HUES48 (cell line): ENCODE data around the gene DYNLL2.
"Not testable (repeated sequence)": the region's sequence is repeated elsewhere in the genome, so short reads cannot be mapped to it uniquely, and the experiment has no call there.

ENCODE experiments used
- H3K27ac ChIP-seq: one replicate; pipeline ENCODE4 v1.7.0; 2013; ENCODE audit warnings: low read depth, low read length, inconsistent platforms
- H3K27me3 ChIP-seq: 2 replicates; pipeline ENCODE4 v1.6.1; 2013; ENCODE audit warnings: mild to moderate bottlenecking, low read length; ENCODE audit not compliant: control insufficient read depth, insufficient read depth
- H3K36me3 ChIP-seq: 2 replicates; pipeline ENCODE4 v1.6.1; 2013; ENCODE audit warnings: low read length; ENCODE audit not compliant: control insufficient read depth, insufficient read depth
- H3K4me1 ChIP-seq: 2 replicates; pipeline ENCODE4 v1.6.1; 2013; ENCODE audit warnings: mild to moderate bottlenecking, low read length; ENCODE audit not compliant: control insufficient read depth, insufficient read depth
- H3K4me3 ChIP-seq: 2 replicates; pipeline ENCODE4 v1.5.1; 2013; ENCODE audit warnings: mild to moderate bottlenecking, low read depth, low read length
- H3K9ac ChIP-seq: 2 replicates; pipeline ENCODE4 v1.6.1; 2013; ENCODE audit warnings: mild to moderate bottlenecking, low read depth, low read length, moderate library complexity
- H3K9me3 ChIP-seq: 2 replicates; pipeline ENCODE4 v1.6.1; 2013; ENCODE audit warnings: low read length; ENCODE audit not compliant: control insufficient read depth, insufficient read depth

The DYNLL2 gene

DNA sequence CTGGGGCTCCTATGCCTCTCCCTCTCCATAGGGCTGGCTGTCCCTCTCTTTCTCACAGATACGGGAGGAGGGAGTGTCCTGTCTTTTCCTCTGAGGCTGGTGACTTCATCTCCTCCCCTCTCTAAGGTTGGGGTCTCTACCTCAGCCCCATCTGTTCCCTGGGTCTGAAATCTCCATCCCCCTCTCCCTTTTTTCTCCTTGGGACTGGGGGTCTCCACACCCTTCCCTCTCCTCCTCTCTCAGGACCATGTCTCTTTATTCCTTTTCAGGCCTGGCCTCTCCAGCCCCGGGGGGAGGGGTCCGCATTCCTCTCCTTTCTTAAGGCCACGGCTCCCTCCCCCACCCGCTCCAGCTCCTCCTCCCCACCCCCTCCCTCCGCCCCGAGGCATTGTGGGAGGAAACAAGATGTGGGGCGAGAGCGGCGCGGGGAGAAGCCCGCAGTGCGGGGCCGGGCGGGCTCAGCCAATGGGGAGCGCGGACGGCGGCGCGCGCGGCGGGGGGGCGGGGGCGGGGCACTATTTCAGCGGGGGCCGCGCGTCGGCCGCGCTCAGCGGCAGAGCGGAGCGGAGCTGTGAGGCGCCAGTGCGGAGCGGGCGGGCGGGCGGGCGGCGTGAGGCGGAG lies at the start of gene DYNLL2:
Gene DYNLL2 (plus strand): TSS at position 550 of the 621 bp plus-strand sequence. CDS start 3,672 bp downstream, outside the sequence.
- peak within 1 kb of the TSS; percentile 94 for H3K4me3 ChIP-seq
- no peaks in the 10 kb centered on the region for H3K9me3 ChIP-seq
- H3K9ac ChIP-seq = peak within 1 kb of the TSS; percentile 80
- peaks cover 30% of the 10 kb centered on the region for H3K36me3 ChIP-seq
- H3K27me3 ChIP-seq = no peaks in the 10 kb centered on the region
- H3K4me1 ChIP-seq = peaks cover 22% of the 10 kb centered on the region
- H3K27ac ChIP-seq = peak within 1 kb of the TSS; percentile 94

GRCh38 chr17:58039975-58040374 lies 43.2 kb upstream of the DYNLL2 start:
- Histone ChIP-seq H3K4me1 (no peaks in the 10 kb centered on the region), H3K4me3 (no peak overlapping the region), H3K9ac (no peak overlapping the region), H3K36me3 (no peaks in the 10 kb centered on the region), H3K9me3 (no peaks in the 10 kb centered on the region), H3K27ac (no peak overlapping the region), H3K27me3 (no peaks in the 10 kb centered on the region)

GRCh38 chr17:58040386-58040785 lies 42.8 kb upstream of the DYNLL2 start:
- Histone ChIP-seq H3K9me3 (no peaks in the 10 kb centered on the region), H3K9ac (no peak overlapping the region), H3K4me1 (no peaks in the 10 kb centered on the region), H3K4me3 (no peak overlapping the region), H3K27me3 (no peaks in the 10 kb centered on the region), H3K36me3 (no peaks in the 10 kb centered on the region), H3K27ac (no peak overlapping the region)

- no peaks in the 10 kb centered on the region for H3K27me3 ChIP-seq
- H3K27ac ChIP-seq = no peak overlapping the region
- H3K9me3 ChIP-seq = no peaks in the 10 kb centered on the region
- no peaks in the 10 kb centered on the region for H3K4me1 ChIP-seq
- no peaks in the 10 kb centered on the region for H3K36me3 ChIP-seq
- H3K4me3 ChIP-seq = no peak overlapping the region
- no peak overlapping the region for H3K9ac ChIP-seq
Measured at GRCh38 chr17:58041161-58041560, 42.1 kb upstream of the DYNLL2 start.

DNA sequence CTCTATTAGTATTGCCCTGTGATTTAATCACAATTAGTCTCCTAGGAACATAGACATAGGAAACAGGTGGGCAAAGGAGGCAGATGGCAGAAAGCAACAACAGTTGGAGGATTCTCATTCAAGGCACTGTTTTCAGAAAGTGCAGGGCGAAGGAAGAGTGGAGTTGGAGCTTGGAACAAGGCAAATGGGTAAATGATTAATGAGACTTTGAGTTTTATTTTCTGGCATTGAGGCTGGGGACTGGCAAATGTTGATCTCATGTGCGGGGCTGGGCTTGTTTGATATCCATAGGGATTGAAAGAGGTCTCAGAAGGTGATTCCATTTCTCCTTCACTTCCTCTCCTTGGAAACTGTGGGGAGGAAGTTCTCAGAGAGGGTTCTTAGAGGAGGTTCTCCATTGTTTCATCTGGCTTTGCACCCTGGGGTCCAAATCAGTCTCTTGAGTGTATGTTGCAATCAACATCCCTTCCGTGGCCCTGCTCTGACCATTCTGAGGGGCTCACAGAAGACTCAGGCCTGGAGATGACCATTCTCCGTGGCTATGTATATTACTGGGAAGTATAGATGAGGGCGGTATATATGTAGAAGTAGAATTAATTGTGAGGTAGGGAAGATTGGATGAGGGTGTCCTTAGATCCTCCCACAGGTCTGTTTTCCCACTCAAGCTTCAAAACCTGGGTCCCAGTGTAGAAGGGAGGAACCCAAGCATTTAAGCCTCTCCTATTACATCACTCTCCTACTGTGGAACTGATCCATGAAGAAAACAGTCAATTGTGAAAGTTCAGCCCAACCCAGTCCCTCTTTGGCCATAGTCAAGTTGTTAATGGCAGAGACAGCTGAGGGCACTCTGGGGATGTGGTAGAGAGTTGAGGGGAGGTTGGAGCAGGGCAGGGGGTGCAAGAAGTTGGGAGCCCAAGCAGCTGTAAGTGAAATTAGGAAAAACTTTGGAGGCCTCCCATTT lies 39.7 kb upstream of the DYNLL2 start:
- Histone ChIP-seq H3K4me1 (peaks cover 12% of the 10 kb centered on the region; the same call in 1 of the 2 replicates), H3K4me3 (no peak overlapping the region), H3K27me3 (no peaks in the 10 kb centered on the region), H3K9ac (no peak overlapping the region), H3K36me3 (no peaks in the 10 kb centered on the region), H3K9me3 (no peaks in the 10 kb centered on the region), H3K27ac (no peak overlapping the region)

DNA sequence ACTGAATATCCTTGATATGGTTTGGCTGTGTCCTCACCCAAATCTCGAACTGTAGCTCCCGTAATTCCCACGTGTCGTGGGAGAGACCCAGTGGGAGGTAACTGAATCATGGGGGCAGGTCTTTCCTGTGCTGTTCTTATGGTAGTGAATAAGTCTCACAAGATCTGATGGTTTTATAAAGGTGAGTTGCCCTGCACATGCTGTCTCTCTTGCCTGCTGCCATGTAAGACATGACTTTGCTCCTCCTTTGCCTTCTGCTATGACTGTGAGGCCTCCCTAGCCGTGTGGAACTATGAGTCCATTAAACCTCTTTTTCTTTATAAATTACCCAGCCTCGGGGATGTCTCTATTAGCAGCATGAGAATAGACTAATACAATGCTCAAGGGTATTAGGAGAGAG lies 39.0 kb upstream of the DYNLL2 start:
- H3K4me1 ChIP-seq = peaks cover 12% of the 10 kb centered on the region; the same call in 1 of the 2 replicates
- not testable (repeated sequence) for H3K9me3 ChIP-seq, H3K27me3 ChIP-seq, H3K27ac ChIP-seq, H3K4me3 ChIP-seq, H3K36me3 ChIP-seq, H3K9ac ChIP-seq

DNA sequence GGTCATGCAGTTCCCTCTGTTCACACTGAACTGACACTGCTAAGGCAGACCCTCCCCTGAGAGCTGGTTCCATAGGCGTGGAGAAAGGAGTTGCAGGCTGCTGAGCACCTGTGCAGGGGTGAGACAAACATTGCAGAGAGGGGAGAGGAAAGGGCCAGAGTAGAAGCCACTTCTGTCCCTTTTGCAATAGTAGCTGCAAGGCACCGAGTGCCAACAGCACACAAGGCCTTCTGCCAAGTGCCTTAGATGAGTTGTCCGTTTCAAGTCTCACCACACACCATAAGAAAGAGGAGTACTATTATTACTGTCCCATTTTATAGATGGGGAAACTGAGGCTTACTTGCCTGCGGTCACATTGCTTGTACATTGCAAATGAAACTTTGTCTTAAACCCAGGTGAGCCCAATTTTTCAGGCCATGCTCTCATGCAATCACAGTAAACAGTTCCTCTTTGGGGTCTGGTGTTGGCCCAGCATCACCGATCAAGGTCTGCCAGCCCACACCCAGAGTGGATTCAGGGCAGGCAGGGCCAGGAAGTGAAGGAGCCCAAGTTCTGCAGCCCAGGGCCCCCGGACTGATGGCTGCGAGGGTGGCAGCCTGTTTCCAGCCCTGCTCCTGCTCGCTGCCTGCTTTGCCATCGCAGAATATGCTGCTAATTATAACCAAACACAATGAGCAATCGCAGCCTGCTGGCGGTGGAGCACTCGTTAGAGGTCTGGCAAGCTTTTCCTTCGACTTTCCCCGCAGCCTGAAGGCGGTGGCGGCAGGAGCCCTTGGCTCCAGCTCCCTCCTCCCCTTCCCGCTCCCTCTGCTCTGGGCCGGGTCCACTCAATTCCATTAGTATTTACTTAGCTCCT lies 36.8 kb upstream of the DYNLL2 start:
- Histone ChIP-seq H3K4me1 (peaks cover 12% of the 10 kb centered on the region; the same call in 1 of the 2 replicates), H3K9me3 (no peaks in the 10 kb centered on the region), H3K36me3 (no peaks in the 10 kb centered on the region), H3K27ac (no peak overlapping the region), H3K4me3 (no peak overlapping the region), H3K9ac (no peak overlapping the region), H3K27me3 (no peaks in the 10 kb centered on the region)

- Histone ChIP-seq H3K9me3 (no peaks in the 10 kb centered on the region), H3K36me3 (no peaks in the 10 kb centered on the region), H3K27me3 (no peaks in the 10 kb centered on the region), H3K27ac (no peak overlapping the region), H3K4me1 (peaks cover 12% of the 10 kb centered on the region; the same call in 1 of the 2 replicates), H3K9ac (no peak overlapping the region), H3K4me3 (no peak overlapping the region)
Measured at GRCh38 chr17:58047376-58048150, 35.7 kb upstream of the DYNLL2 start.

DNA sequence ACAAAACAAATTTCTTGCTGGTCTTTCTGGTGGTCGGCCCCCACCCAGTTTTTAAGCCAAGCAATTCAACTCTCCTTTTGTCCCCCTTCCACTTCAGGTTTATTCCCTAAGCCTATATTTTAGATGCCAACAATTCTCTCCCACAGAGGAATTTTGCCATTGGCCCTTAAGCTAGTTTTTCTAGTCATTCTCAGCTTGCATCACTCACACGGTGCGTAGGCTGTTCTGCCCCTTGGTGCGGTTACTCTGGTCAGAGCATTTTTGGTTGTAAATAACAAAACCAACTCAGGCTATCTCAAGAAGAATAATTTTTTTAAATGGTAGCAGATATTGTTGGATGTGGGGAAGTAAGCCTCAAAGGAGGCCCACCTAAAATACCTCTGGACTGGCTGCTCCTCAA lies 33.7 kb upstream of the DYNLL2 start:
- Histone ChIP-seq H3K9ac (no peak overlapping the region), H3K4me1 (peaks cover 12% of the 10 kb centered on the region; the same call in 1 of the 2 replicates), H3K27ac (no peak overlapping the region), H3K4me3 (no peak overlapping the region), H3K27me3 (no peaks in the 10 kb centered on the region), H3K9me3 (no peaks in the 10 kb centered on the region), H3K36me3 (no peaks in the 10 kb centered on the region)

DNA sequence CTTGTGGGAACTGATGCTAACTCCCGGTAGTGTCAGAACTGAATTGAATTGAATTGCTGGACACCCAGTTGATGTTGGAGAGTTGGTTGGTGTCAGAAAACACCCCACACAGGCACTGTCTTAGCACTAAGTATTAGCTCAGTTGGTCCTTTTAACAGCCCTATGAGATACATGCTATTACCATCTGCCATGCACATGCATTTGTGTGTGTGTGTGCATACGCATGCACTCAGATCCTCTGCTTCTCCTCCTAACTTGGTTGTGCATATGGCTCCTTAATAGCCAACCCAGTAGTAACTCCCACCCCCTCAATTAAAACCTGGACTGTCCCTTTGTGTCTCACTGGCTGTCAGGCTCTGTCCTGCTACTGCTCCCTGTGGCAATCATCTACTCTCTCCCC lies 32.3 kb upstream of the DYNLL2 start:
- no peak overlapping the region for H3K27ac ChIP-seq
- H3K9ac ChIP-seq = no peak overlapping the region
- H3K4me1 ChIP-seq = peaks cover 12% of the 10 kb centered on the region; the same call in 1 of the 2 replicates
- no peaks in the 10 kb centered on the region for H3K27me3 ChIP-seq
- H3K4me3 ChIP-seq = no peak overlapping the region
- H3K36me3 ChIP-seq = no peaks in the 10 kb centered on the region
- H3K9me3 ChIP-seq = no peaks in the 10 kb centered on the region
